HFFc6 (cell line): ENCODE measurements around the gene HNRNPLL. TPM values are rescaled to one million over a fixed set of nuclear protein-coding genes. Genes with fewer than 3 reads are reported as not detected.

Source experiments
- DNase-seq: peaks from one replicate; pipeline ENCODE4 v3.0.0-alpha.2; 2018
- H3K27ac Mint-ChIP-seq: 2 replicates; pipeline ENCODE4 v1.8.0; 2020; ENCODE audit warnings: mild to moderate bottlenecking, mixed read lengths
- H3K27me3 Mint-ChIP-seq: 2 replicates; pipeline ENCODE4 v1.8.0; 2021; ENCODE audit warnings: mild to moderate bottlenecking, moderate library complexity, mixed read lengths; ENCODE audit not compliant: insufficient read depth
- H3K36me3 Mint-ChIP-seq: 2 replicates; pipeline ENCODE4 v1.8.0; 2021; ENCODE audit warnings: low read depth, mixed read lengths
- H3K4me1 Mint-ChIP-seq: 2 replicates; pipeline ENCODE4 v1.8.0; 2020; ENCODE audit warnings: low read depth, mixed read lengths
- H3K4me3 Mint-ChIP-seq: 2 replicates; pipeline ENCODE4 v1.8.0; 2020; ENCODE audit warnings: mild to moderate bottlenecking, moderate library complexity, mixed read lengths
- H3K9me3 Mint-ChIP-seq: 2 replicates; pipeline ENCODE4 v1.8.0; 2020; ENCODE audit warnings: mild to moderate bottlenecking, mixed read lengths
- total RNA-seq, 6 experiments: library from RNA; stranded (reverse); fragmentation: NEBNext Ultra II Directional; extraction: Animal tissue kit (Norgen Biotek cat#: 25700); gene quantifications; 2 replicates in 1 of 6; 3 replicates in 5 of 6; pipeline ENCODE4 v1.2.3, GENCODE V29; 2021
- TF ChIP-seq, protein P1 (sequence below): fragments of 200-600 bp; sonication (generic); IDR thresholded peaks from 2 replicates; pipeline ENCODE4 v1.5.0; 2021; ENCODE audit warnings: antibody characterized with exemption, mild to moderate bottlenecking

HNRNPLL gene
- total RNA-seq, 6 experiments from 2014 or later = 45.5 to 57.5 (median 50.2) TPM

DNA sequence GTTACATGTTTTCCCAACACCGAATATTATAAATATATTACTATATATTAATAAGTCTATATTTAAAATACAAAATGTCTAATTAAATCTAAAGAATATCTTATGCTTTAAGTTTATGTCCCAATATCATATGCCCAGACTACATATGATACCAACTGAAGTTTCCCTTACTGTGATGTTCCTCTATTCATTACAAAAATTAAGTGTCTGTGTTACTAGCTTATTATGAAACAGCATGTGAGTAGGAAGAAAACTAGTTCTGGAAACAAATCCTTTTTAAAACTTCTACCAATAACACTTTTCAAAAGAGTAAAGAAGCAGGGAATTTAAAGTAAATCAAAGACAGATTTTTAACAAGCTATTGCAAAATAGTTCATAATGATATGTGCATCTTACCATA is 17.8 kb downstream of the HNRNPLL start:
- Mint-ChIP-seq H3K4me3 (no peak overlapping the region), H3K4me1 (peaks cover 48% of the 10 kb centered on the region), H3K27ac (no peak overlapping the region), H3K27me3 (peaks cover 2% of the 10 kb centered on the region; the same call in 1 of the 2 replicates), H3K36me3 (peaks cover 26% of the 10 kb centered on the region), H3K9me3 (no peaks in the 10 kb centered on the region)
- DNase-seq = no peak
- TF ChIP-seq, protein P1, sequence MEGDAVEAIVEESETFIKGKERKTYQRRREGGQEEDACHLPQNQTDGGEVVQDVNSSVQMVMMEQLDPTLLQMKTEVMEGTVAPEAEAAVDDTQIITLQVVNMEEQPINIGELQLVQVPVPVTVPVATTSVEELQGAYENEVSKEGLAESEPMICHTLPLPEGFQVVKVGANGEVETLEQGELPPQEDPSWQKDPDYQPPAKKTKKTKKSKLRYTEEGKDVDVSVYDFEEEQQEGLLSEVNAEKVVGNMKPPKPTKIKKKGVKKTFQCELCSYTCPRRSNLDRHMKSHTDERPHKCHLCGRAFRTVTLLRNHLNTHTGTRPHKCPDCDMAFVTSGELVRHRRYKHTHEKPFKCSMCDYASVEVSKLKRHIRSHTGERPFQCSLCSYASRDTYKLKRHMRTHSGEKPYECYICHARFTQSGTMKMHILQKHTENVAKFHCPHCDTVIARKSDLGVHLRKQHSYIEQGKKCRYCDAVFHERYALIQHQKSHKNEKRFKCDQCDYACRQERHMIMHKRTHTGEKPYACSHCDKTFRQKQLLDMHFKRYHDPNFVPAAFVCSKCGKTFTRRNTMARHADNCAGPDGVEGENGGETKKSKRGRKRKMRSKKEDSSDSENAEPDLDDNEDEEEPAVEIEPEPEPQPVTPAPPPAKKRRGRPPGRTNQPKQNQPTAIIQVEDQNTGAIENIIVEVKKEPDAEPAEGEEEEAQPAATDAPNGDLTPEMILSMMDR = no peak

GRCh38 chr2:38583994-38584393 is 18.7 kb downstream of the HNRNPLL start:
- peaks cover 2% of the 10 kb centered on the region; the same call in 1 of the 2 replicates for H3K27me3 Mint-ChIP-seq
- TF ChIP-seq, protein P1 = no peak

GRCh38 chr2:38583524-38583923 is 19.2 kb downstream of the HNRNPLL start:
- H3K27me3 Mint-ChIP-seq = peaks cover 2% of the 10 kb centered on the region; the same call in 1 of the 2 replicates
- no peak overlapping the region for H3K4me3 Mint-ChIP-seq
- peaks cover 43% of the 10 kb centered on the region for H3K4me1 Mint-ChIP-seq
- H3K36me3 Mint-ChIP-seq = peaks cover 26% of the 10 kb centered on the region
- no peaks in the 10 kb centered on the region for H3K9me3 Mint-ChIP-seq
- no peak for DNase-seq
- TF ChIP-seq, protein P1 = no peak
- no peak overlapping the region; the same call in 1 of the 2 replicates for H3K27ac Mint-ChIP-seq

More at GRCh38 chr2:38583994-38584393, 18.7 kb downstream of the HNRNPLL start:
- Mint-ChIP-seq H3K4me1 (peaks cover 42% of the 10 kb centered on the region), H3K27ac (no peak overlapping the region), H3K4me3 (no peak overlapping the region), H3K9me3 (no peaks in the 10 kb centered on the region), H3K36me3 (peaks cover 26% of the 10 kb centered on the region)
- no peak for DNase-seq

DNA sequence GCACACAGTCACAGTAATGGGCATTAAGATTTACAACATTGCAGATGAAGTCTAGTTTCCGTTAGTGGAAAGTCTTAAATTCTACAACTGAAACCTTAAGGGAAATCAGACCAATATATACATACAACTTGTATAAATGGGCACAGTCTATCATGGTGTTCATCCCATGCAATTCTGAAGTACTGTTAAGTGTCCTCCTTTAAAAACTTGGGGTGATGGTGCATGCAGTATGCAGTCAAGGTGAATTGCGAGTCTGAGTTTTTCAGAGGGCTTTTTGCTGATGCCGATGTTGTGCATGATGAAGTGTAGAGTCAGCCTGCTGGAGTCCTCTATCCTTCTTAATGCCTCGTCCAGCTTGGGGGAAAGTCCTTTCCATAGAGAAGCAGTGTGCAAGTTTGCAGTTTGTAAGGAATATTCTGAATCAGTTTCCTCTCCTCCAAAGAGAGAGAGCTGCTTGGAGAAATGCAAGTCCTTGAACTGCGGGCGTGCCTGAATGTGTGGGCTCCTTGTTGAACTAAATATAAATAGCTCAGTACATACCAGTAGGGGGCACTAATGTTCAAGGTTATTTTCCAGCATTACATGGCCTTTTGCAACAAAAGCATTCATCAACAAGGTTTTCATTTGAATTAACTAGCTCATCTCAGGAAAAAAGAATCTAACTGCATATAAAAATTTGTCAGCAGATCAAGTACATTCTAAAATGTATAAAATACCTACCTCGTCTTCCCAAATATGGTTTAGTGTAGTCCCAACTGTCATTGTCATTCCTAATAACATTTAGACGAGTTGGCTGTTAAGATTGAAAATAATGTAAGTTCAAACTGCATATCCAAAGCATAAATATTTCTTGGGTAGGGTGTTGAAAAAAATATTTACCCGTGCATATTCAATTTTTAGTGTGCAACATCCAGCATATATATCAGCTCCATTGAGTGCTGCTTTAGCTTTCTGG is 21.3 kb downstream of the HNRNPLL start:
- peak; percentile 76 for DNase-seq
- TF ChIP-seq, protein P1 = peak; percentile 88
- peaks cover 36% of the 10 kb centered on the region for H3K4me1 Mint-ChIP-seq
- H3K27me3 Mint-ChIP-seq = peaks cover 2% of the 10 kb centered on the region; the same call in 1 of the 2 replicates
- no peak overlapping the region for H3K27ac Mint-ChIP-seq
- peaks cover 25% of the 10 kb centered on the region for H3K36me3 Mint-ChIP-seq
- no peak overlapping the region for H3K4me3 Mint-ChIP-seq
- H3K9me3 Mint-ChIP-seq = no peaks in the 10 kb centered on the region

DNA sequence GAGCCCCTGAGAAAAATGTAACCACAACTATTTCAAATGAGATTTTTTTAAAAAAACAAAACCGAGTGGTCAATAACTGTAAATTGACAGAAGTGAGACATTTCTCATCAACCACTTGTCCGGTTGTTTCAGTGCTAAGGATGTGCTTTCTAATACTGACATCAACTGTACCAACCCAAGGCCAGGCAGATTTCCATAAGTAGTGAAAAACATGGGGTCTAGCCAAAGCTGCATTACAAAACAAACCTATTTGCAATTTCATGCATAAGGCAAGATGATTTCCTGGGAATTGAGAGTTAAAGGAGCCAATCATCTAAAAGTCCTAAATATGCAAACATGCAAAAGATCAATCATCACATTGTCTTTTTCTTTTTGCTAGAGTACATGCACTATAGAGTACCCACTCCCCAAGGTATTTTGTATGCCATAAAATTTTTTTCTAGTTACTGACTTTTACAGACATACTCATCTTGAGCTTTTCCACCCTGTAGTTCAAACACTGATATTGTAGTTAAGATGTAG is 22.6 kb downstream of the HNRNPLL start:
- peaks cover 36% of the 10 kb centered on the region for H3K4me1 Mint-ChIP-seq
- peaks cover 16% of the 10 kb centered on the region for H3K36me3 Mint-ChIP-seq
- DNase-seq = no peak
- TF ChIP-seq, protein P1 = no peak
- peaks cover 2% of the 10 kb centered on the region; the same call in 1 of the 2 replicates for H3K27me3 Mint-ChIP-seq
- H3K27ac Mint-ChIP-seq = no peak overlapping the region
- H3K4me3 Mint-ChIP-seq = no peak overlapping the region
- H3K9me3 Mint-ChIP-seq = no peaks in the 10 kb centered on the region
